ENCODE data around the gene AKR1C4.
"Not testable (repeated sequence)": the region's sequence is repeated elsewhere in the genome, so short reads cannot be mapped to it uniquely, and the experiment has no call there.

Gene AKR1C4

GRCh38 chr10:5234106-5234860 lies 37.6 kb downstream of the AKR1C4 start:
- peak; percentile 79 for TF ChIP-seq MYC (IDR thresholded peaks at IDR 0.05; ENCODE audit: low read depth, low read length)
- peak; percentile 58 for TF ChIP-seq MAX (IDR thresholded peaks at IDR 0.05; ENCODE audit: low read depth, low read length)
- no peak for TF ChIP-seq POLR2A (IDR thresholded peaks at IDR 0.05; ENCODE audit: extremely low read depth, insufficient read length)
- peak overlapping the region; percentile 34 for H3K4me3 ChIP-seq (ENCODE audit: low read depth, low read length)
- DNase-seq (ENCODE audit: low read depth): peak; percentile 92

GRCh38 chr10:5237541-5237940 lies 40.9 kb downstream of the AKR1C4 start:
- not testable (repeated sequence) for DNase-seq (ENCODE audit: low read depth); H3K4me3 ChIP-seq (ENCODE audit: low read depth, low read length)

GRCh38 chr10:5242585-5242984 lies 45.9 kb downstream of the AKR1C4 start:
- no peak for DNase-seq (ENCODE audit: low read depth)
- TF ChIP-seq POLR2A (IDR thresholded peaks at IDR 0.05; ENCODE audit: extremely low read depth, insufficient read length): no peak
- TF ChIP-seq MAX (IDR thresholded peaks at IDR 0.05; ENCODE audit: low read depth, low read length): no peak
- no peak for TF ChIP-seq MYC (IDR thresholded peaks at IDR 0.05; ENCODE audit: low read depth, low read length)
- H3K4me3 ChIP-seq (ENCODE audit: low read depth, low read length): no peak overlapping the region

- no peak for DNase-seq (ENCODE audit: low read depth)
- TF ChIP-seq POLR2A (IDR thresholded peaks at IDR 0.05; ENCODE audit: extremely low read depth, insufficient read length) (no peak), MAX (IDR thresholded peaks at IDR 0.05; ENCODE audit: low read depth, low read length) (no peak), MYC (IDR thresholded peaks at IDR 0.05; ENCODE audit: low read depth, low read length) (no peak), CTCF (IDR thresholded peaks at IDR 0.05; ENCODE audit: low read depth, low read length) (no peak)
- no peak overlapping the region for H3K4me3 ChIP-seq (ENCODE audit: low read depth, low read length)
These were observed 46.9 kb downstream of the AKR1C4 start for GRCh38 chr10:5243521-5243987.

- DNase-seq (ENCODE audit: low read depth): peak; percentile 4
- no peak overlapping the region for H3K4me3 ChIP-seq (ENCODE audit: low read depth, low read length)
- TF ChIP-seq MYC (IDR thresholded peaks at IDR 0.05; ENCODE audit: low read depth, low read length): no peak
- no peak for TF ChIP-seq POLR2A (IDR thresholded peaks at IDR 0.05; ENCODE audit: extremely low read depth, insufficient read length)
- no peak for TF ChIP-seq MAX (IDR thresholded peaks at IDR 0.05; ENCODE audit: low read depth, low read length)
- no peak for TF ChIP-seq CTCF (IDR thresholded peaks at IDR 0.05; ENCODE audit: low read depth, low read length)
These were observed 55.8 kb downstream of the AKR1C4 start for GRCh38 chr10:5252177-5253037.

GRCh38 chr10:5254488-5254887 lies 57.9 kb downstream of the AKR1C4 start:
- no peak for DNase-seq (ENCODE audit: low read depth)
- no peak overlapping the region for H3K4me3 ChIP-seq (ENCODE audit: low read depth, low read length)
- no peak for TF ChIP-seq CTCF (IDR thresholded peaks at IDR 0.05; ENCODE audit: low read depth, low read length)
- TF ChIP-seq MYC (IDR thresholded peaks at IDR 0.05; ENCODE audit: low read depth, low read length): no peak
- TF ChIP-seq POLR2A (IDR thresholded peaks at IDR 0.05; ENCODE audit: extremely low read depth, insufficient read length): no peak
- TF ChIP-seq MAX (IDR thresholded peaks at IDR 0.05; ENCODE audit: low read depth, low read length): no peak

- not testable (repeated sequence) for H3K4me3 ChIP-seq (ENCODE audit: low read depth, low read length); DNase-seq (ENCODE audit: low read depth)
These were observed 61.1 kb downstream of the AKR1C4 start for GRCh38 chr10:5257768-5258167.

All from NB4 (cell line).